Endothelial cell of umbilical vein (primary cell): ENCODE results near the gene CBFB.

Source experiments
- CTCF ChIP-seq, 2 donors: IDR thresholded peaks; 1 replicate in 1 of 2; 2 replicates in 1 of 2; pipeline ENCODE4 v1.5.1; 2011; ENCODE audit warnings: low read length in 2 of 2, mild to moderate bottlenecking in 2 of 2, moderate library complexity in 2 of 2, control low read depth in 1 of 2, inconsistent platforms in 1 of 2, low read depth in 1 of 2; ENCODE audit not compliant: insufficient read depth in 1 of 2; ENCODE audit errors: extremely low read depth in 1 of 2
- EZH2 ChIP-seq: IDR thresholded peaks from 2 replicates; pipeline ENCODE4 v1.6.1; 2012; ENCODE audit warnings: borderline replicate concordance, low read depth, mild to moderate bottlenecking, moderate library complexity, low read length, inconsistent platforms; ENCODE audit not compliant: severe bottlenecking
- JUN ChIP-seq: IDR thresholded peaks from 2 replicates; pipeline ENCODE4 v1.6.1; 2011; ENCODE audit warnings: borderline replicate concordance, low read depth; ENCODE audit not compliant: insufficient read length, insufficient read depth
- MYC ChIP-seq: IDR thresholded peaks from one replicate; pipeline ENCODE4 v1.6.1; 2011; ENCODE audit warnings: mild to moderate bottlenecking, low read depth, low read length

- no peak for TF ChIP-seq JUN
- TF ChIP-seq MYC: no peak
- no peak for TF ChIP-seq EZH2
- no peak for TF ChIP-seq CTCF (IDR thresholded peaks at IDR 0.05; ENCODE audit: extremely low read depth in 1 of 2, insufficient read depth in 1 of 2, low read depth in 1 of 2, low read length in 2 of 2)
Measured at GRCh38 chr16:67027046-67027445, 1.9 kb upstream of the CBFB start.
